NCI-H146 (cell line): ENCODE results near the gene TRIM59.

Experiments used
- DNase-seq: peaks from one replicate; lab custom pipeline; 2025; lab: John Stamatoyannopoulos, UW

Gene TRIM59

GRCh38 chr3:160403028-160403545 is 46.5 kb downstream of the TRIM59 start:
- DNase-seq: peak; percentile 17

DNA sequence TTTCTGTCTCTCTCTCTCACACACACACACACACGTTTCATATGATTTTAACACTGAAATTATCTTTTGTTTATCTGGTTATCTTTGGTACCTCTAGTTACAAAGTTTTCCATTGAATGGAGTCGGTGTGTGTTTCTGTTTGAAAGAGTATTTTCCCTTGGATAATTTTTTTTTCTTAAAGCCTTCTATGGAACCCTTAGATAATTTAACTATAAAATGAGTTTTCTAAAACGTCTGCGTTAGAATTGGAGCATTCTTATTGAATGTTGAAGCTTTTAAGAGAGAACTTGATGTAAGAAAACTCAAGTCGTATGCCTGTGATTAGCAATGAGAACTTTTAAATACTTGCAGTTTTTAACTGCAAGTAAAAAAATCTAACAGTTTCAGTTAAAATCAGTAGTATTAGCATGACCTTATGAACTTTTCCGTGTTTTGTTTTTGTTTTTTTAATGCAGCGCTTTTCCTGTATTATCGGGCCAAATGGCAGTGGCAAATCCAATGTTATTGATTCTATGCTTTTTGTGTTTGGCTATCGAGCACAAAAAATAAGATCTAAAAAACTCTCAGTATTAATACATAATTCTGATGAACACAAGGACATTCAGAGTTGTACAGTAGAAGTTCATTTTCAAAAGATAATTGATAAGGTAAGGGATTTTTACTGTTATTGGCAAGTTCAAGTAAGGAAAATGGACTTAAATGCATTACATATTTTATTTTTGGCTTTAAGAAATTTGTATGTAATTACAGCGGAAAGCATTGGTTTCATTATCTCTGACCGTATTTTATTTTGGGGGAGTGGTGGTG is 47.2 kb downstream of the TRIM59 start:
- no peak for DNase-seq

- DNase-seq: peak; percentile 46
These were observed 48.1 kb downstream of the TRIM59 start for GRCh38 chr3:160401291-160402095.

DNA sequence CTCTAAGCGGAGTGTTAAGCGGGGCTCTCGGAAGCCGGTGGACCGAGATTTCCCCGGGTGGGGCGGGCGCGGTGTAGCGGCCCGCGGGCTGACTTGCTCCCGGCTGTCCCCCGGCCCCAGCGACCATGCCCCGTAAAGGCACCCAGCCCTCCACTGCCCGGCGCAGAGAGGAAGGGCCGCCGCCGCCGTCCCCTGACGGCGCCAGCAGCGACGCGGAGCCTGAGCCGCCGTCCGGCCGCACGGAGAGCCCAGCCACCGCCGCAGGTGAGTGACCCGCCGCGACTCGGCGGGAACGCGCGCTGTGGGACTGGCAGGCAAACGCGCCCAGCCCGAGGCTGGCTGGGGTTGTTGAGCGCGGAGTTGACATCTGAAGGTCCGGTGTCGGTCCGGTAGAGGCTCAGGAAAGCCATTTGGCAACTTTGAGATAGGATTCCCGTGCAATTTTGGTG is 48.9 kb downstream of the TRIM59 start:
- peak; percentile 66 for DNase-seq

DNA sequence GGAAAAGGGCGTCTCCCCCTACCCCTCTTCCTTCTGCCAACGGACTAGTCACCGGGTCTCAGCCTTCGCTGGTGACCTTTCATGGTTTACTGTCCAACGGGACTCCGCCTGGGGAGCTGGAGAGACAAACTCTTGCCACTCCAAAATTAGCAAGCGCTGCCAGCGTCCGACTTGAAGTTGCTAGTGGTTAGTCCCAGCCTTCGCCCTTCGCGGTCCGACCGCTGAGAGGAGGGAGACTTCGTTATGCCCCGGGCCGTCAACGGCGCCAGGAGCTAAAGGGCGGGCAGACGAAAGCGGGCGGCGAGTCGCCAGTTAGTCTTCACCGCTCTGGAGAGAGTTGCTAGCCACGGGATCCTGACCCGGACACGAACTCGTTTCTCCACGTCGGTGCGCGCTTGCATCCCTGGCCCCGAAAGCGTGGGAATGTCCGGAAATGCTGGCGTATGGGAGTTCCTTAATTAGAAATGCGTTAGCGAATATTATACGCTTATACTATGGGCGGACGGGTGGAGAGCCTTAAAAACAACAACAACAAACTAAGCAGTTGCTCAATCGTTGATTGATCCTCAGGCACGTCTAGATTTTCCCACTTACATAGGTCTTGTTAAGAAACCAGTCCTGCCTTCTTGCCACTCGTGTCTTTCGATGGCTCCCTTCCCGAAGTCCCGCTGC is 49.4 kb downstream of the TRIM59 start:
- peak; percentile 66 for DNase-seq

DNA sequence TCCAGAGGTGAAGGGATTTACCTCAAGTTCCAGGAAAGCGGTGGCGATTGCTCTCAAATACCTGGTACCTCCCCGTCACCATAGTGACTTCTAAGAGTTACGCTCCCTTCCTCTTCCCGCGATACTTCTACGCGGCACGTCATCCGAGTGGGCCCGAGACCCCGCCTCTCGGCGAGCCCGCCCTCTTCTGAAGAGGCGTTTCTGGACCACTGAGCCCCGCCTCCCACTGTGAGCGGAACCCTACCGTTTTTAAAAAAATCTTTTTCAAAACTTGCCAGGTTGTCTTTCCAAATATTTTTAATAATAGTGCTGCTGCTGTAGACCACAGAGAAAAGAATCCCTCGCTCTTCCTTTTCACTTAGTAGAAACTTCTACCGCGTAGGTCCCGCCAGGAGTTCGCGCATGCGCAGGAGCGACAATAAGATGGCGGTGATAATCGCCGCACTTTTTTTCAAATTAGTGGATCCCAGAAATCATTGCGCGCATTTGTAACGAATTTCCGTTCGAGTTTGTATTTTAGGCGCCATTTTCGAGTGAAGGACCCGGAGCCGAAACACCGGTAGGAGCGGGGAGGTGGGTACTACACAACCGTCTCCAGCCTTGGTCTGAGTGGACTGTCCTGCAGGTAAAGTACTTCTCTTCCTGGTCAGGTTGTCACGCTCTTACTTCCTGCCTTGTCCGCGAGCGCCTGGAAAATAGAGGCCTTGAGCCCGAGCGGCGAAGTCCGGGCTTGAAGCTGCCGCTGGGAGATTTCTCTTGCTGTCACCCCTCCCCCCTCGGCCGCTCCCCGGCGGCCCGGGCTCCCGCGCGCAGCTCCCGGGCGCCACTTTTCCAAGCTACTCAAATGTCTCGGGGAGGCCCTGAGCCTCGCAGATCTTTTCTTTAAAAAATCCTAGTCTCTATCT is 50.2 kb downstream of the TRIM59 start, which contains the start of the genes IFT80 and SMC4:
IFT80 (minus strand) TSS at position 101 of the 905 bp plus-strand sequence. CDS start 14,625 bp downstream, outside the sequence.
SMC4 (plus strand) TSS at position 526 of the 905 bp plus-strand sequence. CDS start 1,177 bp downstream, outside the sequence.
- DNase-seq: peak; percentile 100

GRCh38 chr3:160398820-160399124 is 50.8 kb downstream of the TRIM59 start:
- no peak for DNase-seq

- DNase-seq: no peak
These were observed 54.3 kb downstream of the TRIM59 start for GRCh38 chr3:160395297-160395696.

- DNase-seq: no peak
These were observed 55.6 kb downstream of the TRIM59 start for GRCh38 chr3:160394009-160394392.

DNA sequence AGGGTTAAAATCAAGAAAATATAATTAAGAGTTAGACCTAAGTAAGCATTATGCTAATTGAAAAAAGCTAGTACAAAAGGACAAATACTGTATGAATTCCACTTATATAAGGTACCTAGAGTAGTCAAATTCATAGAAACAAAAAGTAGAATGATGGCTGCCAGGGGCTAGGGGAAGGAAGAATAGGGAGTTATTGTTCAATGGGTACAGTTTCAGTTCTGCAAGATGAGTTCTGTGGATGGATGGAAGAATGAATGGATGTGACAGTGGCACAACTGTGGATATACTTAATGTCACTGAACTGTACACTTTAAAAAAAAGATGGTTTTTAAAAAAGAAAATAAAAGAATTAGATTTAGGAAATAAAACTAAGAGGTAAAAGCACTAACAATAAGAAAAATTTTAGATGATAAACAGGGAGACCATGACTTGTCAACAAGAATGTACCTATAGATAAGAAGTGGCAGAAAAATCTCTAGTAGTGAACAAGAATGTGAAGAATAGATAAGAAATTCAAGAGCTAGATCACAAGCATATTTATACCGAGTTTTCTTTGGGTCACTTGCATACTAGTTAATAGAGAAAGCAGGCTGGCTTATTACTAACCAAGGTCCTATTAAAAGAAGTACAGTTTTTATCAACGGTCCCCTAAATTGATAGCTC is 56.1 kb downstream of the TRIM59 start:
- no peak for DNase-seq

GRCh38 chr3:160392798-160393197 is 56.8 kb downstream of the TRIM59 start:
- no peak for DNase-seq

DNA sequence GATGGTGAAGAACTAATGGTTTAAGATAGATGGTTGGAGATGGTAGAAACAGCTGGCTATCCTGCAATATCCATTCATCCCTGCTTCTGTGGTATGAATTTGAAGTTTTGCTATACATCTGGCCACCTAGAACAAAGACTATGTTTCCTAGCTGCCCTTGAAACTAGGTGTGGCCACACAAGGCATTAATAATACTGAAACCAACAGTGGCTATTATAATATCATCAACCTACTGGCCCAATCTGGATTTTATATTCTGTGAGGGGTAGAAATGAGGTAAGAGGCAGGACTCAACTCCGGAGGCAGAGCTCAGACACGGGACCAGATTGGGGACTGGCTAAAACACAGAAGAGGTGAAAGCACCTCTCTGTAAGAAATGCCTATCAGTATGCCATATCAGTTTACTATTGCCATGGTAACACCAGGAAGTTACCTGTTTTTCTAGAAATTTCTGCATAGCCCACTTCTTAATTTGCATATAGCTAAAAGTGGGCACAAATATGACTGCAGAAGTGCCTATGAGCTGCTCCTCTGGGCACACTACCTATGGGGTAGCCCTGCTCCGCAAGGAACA is 58.9 kb downstream of the TRIM59 start:
- DNase-seq: no peak
